Bronchus fibroblast of lung (primary cell): Measurements from ENCODE around the gene ADRA1B. TPM values are rescaled to one million over a fixed set of nuclear protein-coding genes. Genes with fewer than 3 reads are reported as not detected.

Experiments
- total RNA-seq: library from RNA; depleted of rRNA; stranded (reverse); fragments of >200 nt; gene quantifications from 2 replicates; pipeline ENCODE4 v1.2.3, GENCODE V29; 2015

Gene ADRA1B
- total RNA-seq: 1.0 and 2.4 TPM in 2 replicates

GRCh38 chr5:159915904-159916840 lies at the start of gene ADRA1B:
TSS of gene ADRA1B (plus strand) at chr5:159916482. CDS start at chr5:159916906, 424 bp downstream.

DNA sequence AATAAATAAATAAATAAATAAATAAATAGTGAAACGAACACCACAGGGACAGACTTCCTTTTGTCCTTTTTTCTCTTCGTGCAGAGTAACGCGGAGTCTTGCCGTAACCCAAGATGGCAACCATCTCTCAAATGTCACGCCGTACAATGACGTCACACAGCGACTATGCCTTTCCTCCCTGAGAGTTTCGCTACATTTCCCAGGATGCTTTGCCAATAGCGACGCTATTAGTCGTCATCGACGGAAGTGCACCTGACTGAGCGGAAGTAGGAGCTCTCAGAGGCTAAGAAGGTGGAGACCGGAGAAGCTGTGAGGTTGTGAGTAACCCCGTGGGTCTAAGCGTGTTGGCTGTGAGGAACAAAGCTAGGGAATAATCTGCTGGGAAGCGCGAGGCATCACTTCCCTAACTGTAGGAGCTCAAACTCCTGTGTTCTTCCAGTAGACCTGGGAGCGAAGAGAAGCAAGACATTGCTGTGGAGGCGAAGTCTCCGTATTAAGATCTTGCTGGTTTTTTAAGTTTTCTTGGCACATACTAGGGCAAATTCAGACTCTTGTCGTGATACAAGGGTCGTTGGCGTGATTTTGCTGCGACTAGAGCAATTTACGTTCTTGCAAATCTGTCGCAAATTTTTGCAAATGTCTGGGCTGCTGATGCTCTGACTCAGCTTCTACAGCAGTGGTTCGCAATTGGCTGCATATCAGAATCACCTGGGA lies 92.8 kb downstream of the ADRA1B start, which contains the start of gene TTC1:
Gene TTC1, plus strand, starts transcription at position 263 of the 714 bp plus-strand sequence. CDS start 1,390 bp downstream, outside the sequence.

Other genes starting within 250 kb of the ADRA1B start
- gene TTC1, start 92.7 kb downstream of the ADRA1B start, total RNA-seq: 34.5 and 45.7 TPM in 2 replicates
- 8.8 and 10.1 TPM in 2 replicates for gene PWWP2A, start 203.0 kb downstream of the ADRA1B start, total RNA-seq